HG02678 (cell line): ENCODE measurements around the gene ZDHHC11.
"Not testable (repeated sequence)": the region's sequence is repeated elsewhere in the genome, so short reads cannot be mapped to it uniquely, and the experiment has no call there.

Experiments used
- ATAC-seq: cut with Tn5 transposase; IDR thresholded peaks from one replicate; pipeline ENCODE4 v1.9.1; 2021; ENCODE audit warnings: mild to moderate bottlenecking, moderate library complexity; ENCODE audit not compliant: unreplicated experiment

Gene ZDHHC11

GRCh38 chr5:750226-750625, 100.6 kb downstream of the ZDHHC11 start:
- not testable (repeated sequence) for ATAC-seq

GRCh38 chr5:749101-749670, 101.6 kb downstream of the ZDHHC11 start:
- no peak for ATAC-seq

DNA sequence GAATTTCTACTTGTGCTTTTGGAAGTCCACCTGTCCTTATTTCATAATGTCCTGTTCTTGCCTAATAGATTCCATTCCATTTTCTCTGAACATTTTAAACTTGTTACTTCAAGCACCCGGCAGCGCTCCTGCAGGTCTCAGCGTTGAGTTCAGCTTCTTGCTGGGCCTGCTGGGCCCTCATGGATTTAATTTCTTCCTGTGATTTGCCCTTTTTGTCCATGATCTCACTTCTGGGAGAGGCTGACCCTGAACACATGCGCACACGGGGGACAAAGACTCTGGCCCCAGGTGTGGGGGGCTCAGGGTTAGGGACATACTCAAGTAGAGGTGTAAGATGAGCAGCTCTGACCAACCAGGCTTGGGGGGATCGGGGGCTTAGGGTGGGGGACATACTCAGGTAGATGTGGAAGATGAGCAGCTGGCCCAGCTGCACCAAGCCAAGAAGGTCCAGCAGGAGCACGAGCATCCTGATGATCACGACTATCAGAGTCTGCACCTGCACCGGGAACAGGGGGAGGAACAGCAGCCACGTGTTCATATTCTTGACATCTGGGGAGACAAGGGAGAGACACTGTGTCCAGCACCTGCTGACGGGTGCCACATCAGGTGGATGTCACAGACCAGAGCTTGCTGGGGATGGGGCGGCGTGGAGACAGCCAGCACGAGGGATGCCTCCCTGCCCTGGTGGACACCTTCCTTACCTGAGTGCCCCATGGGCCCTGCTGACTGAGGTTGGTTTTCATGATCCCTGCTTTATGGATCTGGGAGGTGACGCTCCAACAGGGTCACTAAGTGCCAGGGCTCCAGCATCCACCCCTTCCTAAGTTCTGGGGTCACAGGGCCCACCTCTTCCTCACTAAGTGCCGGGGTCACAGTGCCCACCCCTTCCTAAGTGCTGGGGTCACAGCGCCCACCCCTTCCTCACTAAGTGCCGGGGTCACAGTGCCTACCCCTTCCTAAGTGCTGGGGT, 102.5 kb downstream of the ZDHHC11 start:
- not testable (repeated sequence) for ATAC-seq

DNA sequence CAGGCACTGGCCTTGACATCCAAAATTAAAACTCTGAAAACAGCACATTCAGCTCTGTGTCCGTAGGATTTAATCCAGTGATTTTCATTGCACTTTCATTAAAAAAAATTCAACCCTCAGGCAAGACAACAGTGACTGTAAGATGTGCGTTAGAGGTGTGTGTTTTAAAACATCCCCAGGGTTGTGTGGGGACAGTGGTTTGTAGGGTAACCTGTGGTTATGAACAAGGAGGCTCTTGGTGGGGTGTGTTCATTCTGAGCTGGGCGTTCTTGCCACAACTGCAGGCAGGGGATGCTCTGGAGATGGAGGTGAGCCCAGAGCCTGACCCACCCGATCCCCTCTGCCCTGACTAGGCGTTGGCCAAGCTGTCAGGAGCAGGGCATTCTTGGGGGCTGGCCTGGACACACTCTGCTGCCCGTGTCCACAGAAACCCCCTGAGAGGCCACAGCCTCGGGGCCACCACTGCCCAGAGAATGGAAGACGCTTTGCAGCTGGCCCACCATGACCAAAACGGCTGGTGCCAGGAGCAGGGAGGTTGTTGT, 103.4 kb downstream of the ZDHHC11 start:
- ATAC-seq: not testable (repeated sequence)

GRCh38 chr5:746258-746761, 104.5 kb downstream of the ZDHHC11 start:
- no peak for ATAC-seq
